ENCODE measurements around the gene TEX35.

- TF ChIP-seq EZH2 (IDR thresholded peaks at IDR 0.05; ENCODE audit: borderline replicate concordance, low read length) (no peak), CTCF (conservative IDR thresholded peaks at IDR 0.05 in 1 of 2, IDR thresholded peaks at IDR 0.05 in 1 of 2; ENCODE audit: extremely low read depth in 1 of 2, insufficient read depth in 1 of 2, low read depth in 1 of 2, low read length in 2 of 2) (no peak)
These were observed 13.8 kb upstream of the TEX35 start for GRCh38 chr1:178498896-178499675.
